Measurements from ENCODE around the gene TRIM27.
"Not testable (repeated sequence)": the region's sequence is repeated elsewhere in the genome, so short reads cannot be mapped to it uniquely, and the experiment has no call there.

The TRIM27 gene

GRCh38 chr6:28895131-28895812 is 28.5 kb downstream of the TRIM27 start:
- DNase-seq, result peak; percentile 84

- DNase-seq, result no peak
These were observed 30.5 kb downstream of the TRIM27 start for GRCh38 chr6:28893172-28893799.

- DNase-seq, result no peak
These were observed 31.3 kb downstream of the TRIM27 start for GRCh38 chr6:28892525-28892924.

- no peak for DNase-seq
These were observed 35.8 kb downstream of the TRIM27 start for GRCh38 chr6:28887796-28888496.

GRCh38 chr6:28886079-28886439 is 37.7 kb downstream of the TRIM27 start:
- no peak for DNase-seq

GRCh38 chr6:28884423-28885131 is 39.2 kb downstream of the TRIM27 start:
- DNase-seq, result no peak

GRCh38 chr6:28880894-28881780 is 42.6 kb downstream of the TRIM27 start:
- peak; percentile 19 for DNase-seq

GRCh38 chr6:28880519-28880893 is 43.3 kb downstream of the TRIM27 start:
- no peak for DNase-seq

- DNase-seq, result no peak
These were observed 47.1 kb downstream of the TRIM27 start for GRCh38 chr6:28876710-28877109.

GRCh38 chr6:28875191-28875747 is 48.5 kb downstream of the TRIM27 start:
- DNase-seq, result no peak

- not testable (repeated sequence) for DNase-seq
These were observed 51.5 kb downstream of the TRIM27 start for GRCh38 chr6:28872157-28872817.

- DNase-seq, result no peak
These were observed 52.2 kb downstream of the TRIM27 start for GRCh38 chr6:28871335-28872156.

- no peak for DNase-seq
These were observed 54.9 kb downstream of the TRIM27 start for GRCh38 chr6:28868873-28869272.

GRCh38 chr6:28867086-28867409 is 56.7 kb downstream of the TRIM27 start:
- DNase-seq, result no peak

GRCh38 chr6:28866205-28867085 is 57.3 kb downstream of the TRIM27 start:
- DNase-seq, result peak; percentile 50

- DNase-seq, result peak; percentile 50
These were observed 58.2 kb downstream of the TRIM27 start for GRCh38 chr6:28865401-28866204.

- no peak for DNase-seq
These were observed 59.4 kb downstream of the TRIM27 start for GRCh38 chr6:28864326-28864923.

- peak; percentile 32 for DNase-seq
These were observed 60.0 kb downstream of the TRIM27 start for GRCh38 chr6:28863604-28864325.

Data from NCI-H1436 treated with DMSO at 0.1 percent for 48 hours (cell line).